ENCODE data around the gene SAMSN1. TPM values are rescaled to one million over a fixed set of nuclear protein-coding genes. Genes with fewer than 3 reads are reported as not detected.

The SAMSN1 gene
- 2.8 and 4.6 TPM in 2 replicates for total RNA-seq (2021)
- long read RNA-seq, partial matches to known transcripts: 1 of 7 reads
- long read RNA-seq, other reads (novel, unspliced or antisense): 6 of 7 reads

DNA sequence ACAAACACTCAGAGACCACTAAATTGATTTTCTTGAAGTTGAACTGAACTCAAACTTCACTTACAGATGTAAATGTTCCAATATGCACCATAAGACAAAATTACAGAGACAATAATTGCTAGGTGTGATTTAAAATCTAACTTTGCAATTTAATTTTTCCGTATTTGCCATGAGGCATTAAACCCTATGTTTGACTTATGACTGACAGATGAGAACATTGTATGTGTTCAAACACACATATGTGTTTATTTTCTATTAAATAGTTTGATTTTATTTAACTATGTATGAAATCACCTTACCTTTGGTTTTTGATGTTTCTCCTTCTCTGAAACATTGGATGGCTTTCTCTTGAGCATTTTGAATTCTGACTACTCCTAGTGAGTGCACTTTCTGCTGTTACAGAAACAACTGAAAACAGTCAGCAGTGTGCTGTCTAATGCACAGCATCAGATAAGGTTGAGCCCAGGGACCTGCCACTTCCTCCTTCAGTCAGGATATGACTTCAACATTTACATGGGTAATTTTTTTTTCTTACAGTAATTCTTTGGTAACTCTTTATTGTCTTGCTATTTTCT lies at the start of gene SAMSN1:
Gene SAMSN1, minus strand, starts transcription at position 410 of the 575 bp plus-strand sequence. Its CDS starts 54 bp downstream, at position 356.
- Histone ChIP-seq H4K91ac (ENCODE audit: insufficient read length, low read depth, low read length) (no peak within 1 kb of the TSS), H3T11ph (ENCODE audit: low read length) (no peak within 1 kb of the TSS), H3K27ac (ENCODE audit: insufficient read length, low read depth, low read length) (no peak within 1 kb of the TSS), H2BK15ac (ENCODE audit: low read depth, low read length) (no peak within 1 kb of the TSS), H3K14ac (ENCODE audit: insufficient read depth, low read length) (no peak within 1 kb of the TSS), H2BK120ac (ENCODE audit: low read depth, low read length, poor library complexity, severe bottlenecking) (no peak within 1 kb of the TSS), H3K79me2 (ENCODE audit: insufficient read depth, low read length) (no peaks in the 10 kb centered on the region), H2AK5ac (ENCODE audit: insufficient read length, low read length) (no peak within 1 kb of the TSS), H3K18ac (ENCODE audit: insufficient read length, low read depth, low read length) (no peak within 1 kb of the TSS), H3K79me1 (ENCODE audit: insufficient read depth, low read depth, low read length, poor library complexity, severe bottlenecking) (no peaks in the 10 kb centered on the region), H2BK20ac (ENCODE audit: low read depth, low read length, poor library complexity, severe bottlenecking) (no peak within 1 kb of the TSS), H4K5ac (ENCODE audit: insufficient read length, low read depth, low read length) (no peak within 1 kb of the TSS), H3K9ac (ENCODE audit: extremely low read depth, insufficient read length, low read length) (no peak within 1 kb of the TSS), H3K9me3 (ENCODE audit: control insufficient read depth, low read depth, low read length) (no peaks in the 10 kb centered on the region), H2BK5ac (ENCODE audit: insufficient read length, low read length) (no peak within 1 kb of the TSS), H2AFZ (ENCODE audit: low read length) (no peak within 1 kb of the TSS), H3K23ac (ENCODE audit: insufficient read length, low read depth, low read length) (no peak within 1 kb of the TSS), H4K20me1 (ENCODE audit: control insufficient read depth, insufficient read depth, insufficient read length) (no peaks in the 10 kb centered on the region), H3K4me2 (ENCODE audit: insufficient read depth, insufficient read length, low read length) (no peak within 1 kb of the TSS), H2BK12ac (ENCODE audit: insufficient read length, low read depth, low read length) (no peak within 1 kb of the TSS), H3K27me3 (ENCODE audit: insufficient read depth, low read length) (no peaks in the 10 kb centered on the region), H3K4me1 (ENCODE audit: insufficient read depth, low read length) (no peaks in the 10 kb centered on the region), H3K23me2 (ENCODE audit: insufficient read length, low read depth, low read length, poor library complexity, severe bottlenecking) (no peaks in the 10 kb centered on the region), H3K4ac (ENCODE audit: low read depth, low read length) (no peak within 1 kb of the TSS), H4K8ac (replicated peaks; ENCODE audit: insufficient read length, low read depth, low read length) (no peak within 1 kb of the TSS), H3K56ac (ENCODE audit: insufficient read length, low read depth, low read length) (no peak within 1 kb of the TSS)
- Mint-ChIP-seq H3K9me3 (no peaks in the 10 kb centered on the region), H3K27me3 (ENCODE audit: low read depth) (no peaks in the 10 kb centered on the region), H3K27ac (no peak within 1 kb of the TSS), H3K4me1 (0 out of 4 replicates have a peak, but pooled peaks cover 0 to under 1% of the 10 kb centered on the region in 2 experiments), H3K36me3 (ENCODE audit: insufficient read depth in 1 of 3, low read depth in 3 of 3) (no peaks in the 10 kb centered on the region), H3K4me3 (no peak within 1 kb of the TSS)
- no CpG with 5 or more reads among the region's 1 CpG for WGBS (ENCODE audit: extremely low coverage, insufficient read length, low lambda C conversion rate)
- no peak for DNase-seq
- TF ChIP-seq, protein P1, sequence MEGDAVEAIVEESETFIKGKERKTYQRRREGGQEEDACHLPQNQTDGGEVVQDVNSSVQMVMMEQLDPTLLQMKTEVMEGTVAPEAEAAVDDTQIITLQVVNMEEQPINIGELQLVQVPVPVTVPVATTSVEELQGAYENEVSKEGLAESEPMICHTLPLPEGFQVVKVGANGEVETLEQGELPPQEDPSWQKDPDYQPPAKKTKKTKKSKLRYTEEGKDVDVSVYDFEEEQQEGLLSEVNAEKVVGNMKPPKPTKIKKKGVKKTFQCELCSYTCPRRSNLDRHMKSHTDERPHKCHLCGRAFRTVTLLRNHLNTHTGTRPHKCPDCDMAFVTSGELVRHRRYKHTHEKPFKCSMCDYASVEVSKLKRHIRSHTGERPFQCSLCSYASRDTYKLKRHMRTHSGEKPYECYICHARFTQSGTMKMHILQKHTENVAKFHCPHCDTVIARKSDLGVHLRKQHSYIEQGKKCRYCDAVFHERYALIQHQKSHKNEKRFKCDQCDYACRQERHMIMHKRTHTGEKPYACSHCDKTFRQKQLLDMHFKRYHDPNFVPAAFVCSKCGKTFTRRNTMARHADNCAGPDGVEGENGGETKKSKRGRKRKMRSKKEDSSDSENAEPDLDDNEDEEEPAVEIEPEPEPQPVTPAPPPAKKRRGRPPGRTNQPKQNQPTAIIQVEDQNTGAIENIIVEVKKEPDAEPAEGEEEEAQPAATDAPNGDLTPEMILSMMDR (conservative IDR thresholded peaks at IDR 0.05): no peak

Data from H9 (cell line).